Spinal cord (tissue), 10 donors: ENCODE measurements around the gene OPALIN. TPM values are rescaled to one million over a fixed set of nuclear protein-coding genes. Genes with fewer than 3 reads are reported as not detected.

ENCODE experiments used
- DNase-seq, 6 donors: peaks; one replicate each; pipeline versions ENCODE4 v3.0.0 to v3.0.0-alpha.2; 2013 to 2015; ENCODE audit warnings: low spot score in 6 of 6, low read depth in 4 of 6
- H3K27ac ChIP-seq: one replicate; pipeline ENCODE4 v1.5.1; 2013; ENCODE audit warnings: low read depth, low read length, control low read depth
- H3K27me3 ChIP-seq: one replicate; pipeline ENCODE4 v1.6.1; 2013; ENCODE audit warnings: low read length; ENCODE audit not compliant: control insufficient read depth, insufficient read depth
- H3K36me3 ChIP-seq: one replicate; pipeline ENCODE4 v1.6.1; 2013; ENCODE audit warnings: low read length; ENCODE audit not compliant: control insufficient read depth, insufficient read depth
- H3K4me1 ChIP-seq: one replicate; pipeline ENCODE4 v1.6.1; 2013; ENCODE audit warnings: low read length; ENCODE audit not compliant: control insufficient read depth, insufficient read depth
- H3K4me3 ChIP-seq: one replicate; pipeline ENCODE4 v1.5.1; 2013; ENCODE audit warnings: low read depth, low read length, control low read depth
- H3K9me3 ChIP-seq: one replicate; pipeline ENCODE4 v1.6.1; 2013; ENCODE audit warnings: low read length; ENCODE audit not compliant: control insufficient read depth, insufficient read depth
- WGBS: methylation state at CpG from one replicate; pipeline ENCODE4 v1.1.5; 2013; ENCODE audit warnings: missing lambda C conversion rate; ENCODE audit not compliant: insufficient coverage; 5-methylcytosine and 5-hydroxymethylcytosine counted together
- polyA plus RNA-seq, 2 donors: library from polyadenylated mRNA; unstranded; fragments of 120-200 nt; gene quantifications; one replicate each; pipeline ENCODE4 v1.2.1, GENCODE V29; 2013; ENCODE audit not compliant: insufficient read length in 2 of 2
- total RNA-seq, 2 donors: library from RNA; depleted of rRNA in 1 of 2; stranded (reverse); fragments of 120-200 nt in 1 of 2; fragments of >200 nt in 1 of 2; gene quantifications; one replicate each; pipeline versions ENCODE4 v1.2.3 to v1.2.4, GENCODE V29; 2013 to 2014
- donor health status: healthy.

The OPALIN gene
- total and polyA plus RNA-seq, 4 donors, result 0.79 to 4.8 (median 0.85) TPM

DNA sequence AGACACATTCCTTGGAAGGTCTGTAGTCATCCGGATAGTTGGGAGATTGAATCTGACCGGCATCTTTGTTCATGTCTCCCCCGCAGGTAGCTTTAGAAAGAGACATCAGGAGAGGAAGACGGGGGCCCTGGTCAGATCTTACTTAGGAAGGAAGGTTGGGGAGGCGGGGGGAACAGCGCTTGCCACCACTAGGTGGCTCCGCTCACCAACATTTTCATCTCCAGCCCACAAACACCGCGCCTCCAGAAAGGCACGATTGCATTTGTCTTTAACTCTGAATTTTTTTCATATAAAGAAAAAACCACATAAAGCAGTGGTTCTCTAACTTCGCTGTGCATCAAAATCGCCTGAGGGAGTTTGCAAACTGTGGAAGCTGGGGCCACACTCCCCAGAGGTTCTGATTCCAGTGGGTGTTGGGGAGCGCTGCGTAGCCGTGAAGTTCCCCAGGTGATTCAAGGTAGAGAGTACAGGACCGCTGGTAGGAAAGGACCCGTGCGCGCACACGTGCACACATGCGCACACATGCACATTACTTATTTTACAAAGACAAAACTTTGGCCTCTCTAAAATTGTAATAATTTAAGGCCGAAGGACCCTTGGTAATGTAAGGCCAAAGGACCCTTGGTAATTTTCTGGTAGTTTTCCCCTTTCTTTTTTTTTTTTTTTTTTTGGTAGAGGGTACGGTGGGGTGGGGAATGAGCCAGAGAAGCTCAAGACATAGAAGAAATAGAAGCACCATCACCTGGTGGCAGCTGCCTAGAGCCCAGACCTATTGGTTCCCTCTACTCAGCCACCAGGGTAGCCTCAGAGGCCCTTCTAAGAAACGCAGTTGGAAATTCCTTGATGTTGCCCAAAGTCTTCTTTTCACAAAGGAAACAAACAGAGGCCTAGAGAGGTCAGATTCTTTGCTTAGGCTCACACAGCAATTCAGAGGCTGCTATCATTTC lies 37.4 kb upstream of the OPALIN start:
- DNase-seq, result peak in 5 of 6 donors; percentile 63 to 95 (median 64)
- WGBS, result 21% methylated on average over 9 of the region's 24 CpGs
- Histone ChIP-seq H3K36me3 (no peaks in the 10 kb centered on the region), H3K27ac (no peak overlapping the region), H3K4me1 (peaks cover 17% of the 10 kb centered on the region), H3K27me3 (peaks cover 12% of the 10 kb centered on the region), H3K9me3 (no peaks in the 10 kb centered on the region), H3K4me3 (no peak overlapping the region)

DNA sequence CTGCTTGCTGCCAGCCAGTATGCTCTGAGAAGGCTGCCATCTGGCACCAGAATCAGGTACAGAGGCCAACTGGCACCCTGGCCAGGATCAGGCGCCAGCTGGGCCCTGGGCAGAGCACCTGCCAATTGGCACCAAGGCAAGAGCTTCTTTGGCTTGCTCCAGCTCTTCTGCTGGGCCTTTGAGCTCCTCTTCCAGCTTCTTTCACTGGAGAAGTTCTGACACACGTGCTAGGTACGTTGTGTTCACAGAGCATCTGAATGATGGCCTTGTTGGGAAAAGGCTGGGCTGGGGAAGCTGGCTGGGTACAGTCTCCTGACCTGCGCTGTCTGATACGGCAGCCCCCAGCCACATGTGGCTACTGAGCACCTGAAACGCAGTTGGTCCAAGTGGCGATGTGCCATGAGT lies 31.7 kb upstream of the OPALIN start:
- peak in 4 of 6 donors; percentile 53 to 97 (median 66) for DNase-seq
- H3K36me3 ChIP-seq, result no peaks in the 10 kb centered on the region
- no peaks in the 10 kb centered on the region for H3K9me3 ChIP-seq
- H3K4me3 ChIP-seq, result no peak overlapping the region
- H3K4me1 ChIP-seq, result peaks cover 19% of the 10 kb centered on the region
- H3K27ac ChIP-seq, result no peak overlapping the region
- H3K27me3 ChIP-seq, result no peaks in the 10 kb centered on the region
- WGBS, result 37% methylated on average over 5 of the region's 7 CpGs

DNA sequence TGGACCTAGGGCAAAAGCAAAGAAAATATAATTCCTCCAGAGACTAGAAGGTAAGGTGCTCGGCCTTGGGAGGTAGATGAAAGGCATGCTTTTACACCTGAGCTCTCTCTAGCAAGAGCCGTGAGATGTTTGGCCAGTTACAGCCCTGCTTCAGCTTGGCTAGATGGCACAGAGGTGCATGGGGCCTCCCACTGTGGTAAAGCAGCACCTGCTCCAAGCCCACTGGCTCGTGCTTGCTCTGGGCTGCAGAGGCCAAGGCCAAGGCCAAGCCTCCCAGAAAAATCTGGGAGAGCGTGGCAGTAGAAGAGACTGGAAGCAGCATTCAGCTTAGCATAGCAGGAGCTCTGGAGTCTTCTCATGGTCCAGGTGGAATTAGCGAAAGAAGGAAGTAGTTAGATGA lies 31.0 kb upstream of the OPALIN start:
- no peak overlapping the region for H3K27ac ChIP-seq
- no peak overlapping the region for H3K4me3 ChIP-seq
- no peak for DNase-seq
- no peaks in the 10 kb centered on the region for H3K27me3 ChIP-seq
- peaks cover 19% of the 10 kb centered on the region for H3K4me1 ChIP-seq
- 79% methylated on average over 5 of the region's 5 CpGs for WGBS
- no peaks in the 10 kb centered on the region for H3K9me3 ChIP-seq
- H3K36me3 ChIP-seq, result peaks cover under 1% of the 10 kb centered on the region

DNA sequence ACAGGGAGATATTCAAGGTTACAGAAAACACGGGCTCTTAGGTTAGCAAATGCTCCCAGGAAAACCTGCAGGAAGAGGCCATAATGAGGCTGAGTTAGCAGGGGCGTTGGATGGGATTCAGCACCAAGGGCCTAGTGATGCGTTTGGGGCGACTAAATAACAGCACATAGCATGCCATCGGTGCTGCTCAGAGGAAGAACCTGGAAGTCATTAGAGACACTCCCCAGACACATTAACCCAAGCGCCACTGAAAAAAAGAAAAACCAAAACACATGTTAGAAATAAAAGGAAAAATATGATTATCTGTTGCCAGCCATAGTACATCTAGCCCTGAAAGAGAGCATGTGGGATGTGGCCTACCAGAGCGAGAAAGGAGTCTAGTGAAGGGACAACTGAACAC lies 28.8 kb upstream of the OPALIN start:
- Histone ChIP-seq H3K27ac (no peak overlapping the region), H3K4me3 (no peak overlapping the region), H3K36me3 (peaks cover 6% of the 10 kb centered on the region), H3K27me3 (no peaks in the 10 kb centered on the region), H3K9me3 (no peaks in the 10 kb centered on the region), H3K4me1 (peaks cover 19% of the 10 kb centered on the region)
- no peak for DNase-seq
- 86% methylated on average over 3 of the region's 7 CpGs for WGBS

DNA sequence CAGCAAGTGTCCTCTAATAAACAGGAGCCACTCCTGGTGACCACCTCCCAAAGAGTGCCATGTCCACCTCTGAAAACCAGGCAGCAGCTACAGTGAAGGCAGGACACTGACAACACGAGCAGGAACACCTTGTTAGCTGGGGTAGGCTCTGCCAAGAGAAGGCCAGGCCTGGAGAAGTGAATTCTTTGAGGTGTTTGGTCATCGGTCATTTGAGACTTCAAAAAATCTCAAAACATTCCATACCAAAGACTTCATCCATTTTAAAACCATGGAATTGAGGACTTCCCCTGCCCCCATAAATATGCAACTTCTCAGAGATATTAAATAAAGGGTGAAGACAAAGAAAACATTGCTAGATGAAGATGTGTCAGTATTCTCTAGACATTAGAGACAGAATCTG lies 28.4 kb upstream of the OPALIN start:
- Histone ChIP-seq H3K36me3 (peaks cover 6% of the 10 kb centered on the region), H3K9me3 (no peaks in the 10 kb centered on the region), H3K27me3 (no peaks in the 10 kb centered on the region), H3K27ac (no peak overlapping the region), H3K4me3 (no peak overlapping the region), H3K4me1 (peaks cover 19% of the 10 kb centered on the region)
- no peak for DNase-seq
- WGBS, result 100% methylated on average over 1 of the region's 2 CpGs

DNA sequence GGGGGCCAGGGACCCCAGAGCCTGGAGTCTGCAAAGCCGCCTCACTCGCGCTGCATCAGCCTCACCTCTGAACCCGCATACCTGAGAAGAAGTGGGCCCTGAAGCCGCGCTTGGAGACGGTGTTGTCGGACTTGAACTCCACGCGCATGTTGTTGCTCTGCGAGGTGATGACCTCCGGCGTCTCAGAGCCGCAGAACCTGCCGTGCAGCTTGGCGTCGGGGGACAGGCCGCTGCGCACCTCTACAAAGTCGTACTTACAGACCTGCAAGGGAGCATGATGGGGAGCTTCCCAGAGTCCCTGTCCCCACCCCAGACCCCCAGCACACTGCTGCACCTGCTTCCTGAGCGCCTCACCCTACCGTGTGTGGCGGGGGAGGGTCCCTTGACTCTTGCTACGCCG lies 25.7 kb upstream of the OPALIN start:
- DNase-seq, result no peak
- 71% methylated on average over 25 of the region's 25 CpGs for WGBS

DNA sequence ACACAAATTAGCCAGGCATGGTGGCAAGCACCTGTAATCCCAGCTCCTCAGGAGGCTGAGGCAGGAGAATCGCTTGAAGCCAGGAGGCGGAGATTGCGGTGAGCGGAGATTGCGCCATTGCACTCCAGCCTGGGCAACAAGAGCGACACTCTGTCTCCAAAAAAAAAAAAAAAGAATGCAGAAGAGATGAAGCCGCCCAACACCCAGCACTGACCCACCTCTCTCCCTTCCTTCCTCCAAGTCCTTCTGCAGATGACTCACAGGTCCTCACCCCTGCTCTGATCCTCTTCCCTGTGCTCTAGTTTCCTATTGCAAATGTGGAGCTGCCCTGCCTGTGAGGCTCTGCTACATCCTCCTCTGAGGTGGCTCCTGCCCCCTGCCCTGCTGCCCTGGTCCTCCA lies 22.0 kb upstream of the OPALIN start:
- Histone ChIP-seq H3K4me1 (peaks cover 13% of the 10 kb centered on the region), H3K27ac (no peak overlapping the region), H3K4me3 (no peak overlapping the region), H3K36me3 (peaks cover 6% of the 10 kb centered on the region), H3K27me3 (no peaks in the 10 kb centered on the region), H3K9me3 (no peaks in the 10 kb centered on the region)
- WGBS, result 100% methylated on average over 5 of the region's 7 CpGs
- DNase-seq, result no peak

More for the DNA sequence above, 25.7 kb upstream of the OPALIN start:
- Histone ChIP-seq H3K4me1 (peaks cover 3% of the 10 kb centered on the region), H3K36me3 (peaks cover 6% of the 10 kb centered on the region), H3K27me3 (no peaks in the 10 kb centered on the region), H3K9me3 (no peaks in the 10 kb centered on the region), H3K27ac (no peak overlapping the region), H3K4me3 (no peak overlapping the region)

DNA sequence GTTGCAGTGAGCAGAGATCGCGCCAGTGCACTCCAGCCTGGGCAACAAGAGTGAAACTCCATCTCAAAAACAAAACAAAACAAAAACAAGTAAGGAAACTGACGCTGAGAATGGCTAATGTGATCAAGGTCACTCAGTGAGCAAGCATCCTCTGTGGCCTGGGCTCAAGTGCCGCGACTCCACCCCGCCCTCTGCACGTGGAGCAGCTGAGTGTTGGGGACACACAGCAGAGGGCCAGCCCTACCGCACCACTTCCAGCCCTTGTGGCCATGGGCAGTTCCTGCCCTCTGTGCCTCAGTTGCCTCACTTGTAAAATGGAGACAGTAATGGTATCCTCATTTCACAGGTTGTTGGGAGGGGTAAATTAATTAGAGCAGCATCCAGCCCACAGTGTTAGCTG lies 21.0 kb upstream of the OPALIN start:
- peaks cover 22% of the 10 kb centered on the region for H3K4me1 ChIP-seq
- H3K27ac ChIP-seq, result no peak overlapping the region
- no peak overlapping the region for H3K4me3 ChIP-seq
- H3K36me3 ChIP-seq, result peaks cover 5% of the 10 kb centered on the region
- no peaks in the 10 kb centered on the region for H3K27me3 ChIP-seq
- no peak for DNase-seq
- 88% methylated on average over 6 of the region's 8 CpGs for WGBS
- no peaks in the 10 kb centered on the region for H3K9me3 ChIP-seq

DNA sequence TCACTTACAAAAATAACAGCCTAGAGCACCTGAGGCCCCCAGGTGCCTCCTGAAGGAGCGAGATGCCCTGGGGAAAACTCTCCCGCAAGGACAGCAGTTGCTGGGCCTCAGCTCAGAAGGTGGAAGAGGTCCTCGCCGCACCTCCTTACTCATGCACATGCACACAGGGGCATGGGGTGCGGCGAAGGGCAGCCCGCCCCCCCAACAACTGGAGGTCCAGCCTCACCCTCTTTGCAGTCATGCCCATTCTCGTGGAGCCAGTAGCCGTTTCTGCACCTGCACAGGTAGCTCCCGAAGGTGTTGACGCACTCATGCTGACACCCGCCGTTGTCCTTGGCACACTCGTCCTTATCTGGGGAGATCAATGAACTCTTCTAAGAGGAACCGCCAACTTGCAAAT lies 19.9 kb upstream of the OPALIN start:
- no peak overlapping the region for H3K4me3 ChIP-seq
- H3K9me3 ChIP-seq, result no peaks in the 10 kb centered on the region
- H3K36me3 ChIP-seq, result no peaks in the 10 kb centered on the region
- peaks cover 28% of the 10 kb centered on the region for H3K4me1 ChIP-seq
- no peaks in the 10 kb centered on the region for H3K27me3 ChIP-seq
- no peak overlapping the region for H3K27ac ChIP-seq
- DNase-seq, result no peak
- WGBS, result 95% methylated on average over 14 of the region's 15 CpGs

DNA sequence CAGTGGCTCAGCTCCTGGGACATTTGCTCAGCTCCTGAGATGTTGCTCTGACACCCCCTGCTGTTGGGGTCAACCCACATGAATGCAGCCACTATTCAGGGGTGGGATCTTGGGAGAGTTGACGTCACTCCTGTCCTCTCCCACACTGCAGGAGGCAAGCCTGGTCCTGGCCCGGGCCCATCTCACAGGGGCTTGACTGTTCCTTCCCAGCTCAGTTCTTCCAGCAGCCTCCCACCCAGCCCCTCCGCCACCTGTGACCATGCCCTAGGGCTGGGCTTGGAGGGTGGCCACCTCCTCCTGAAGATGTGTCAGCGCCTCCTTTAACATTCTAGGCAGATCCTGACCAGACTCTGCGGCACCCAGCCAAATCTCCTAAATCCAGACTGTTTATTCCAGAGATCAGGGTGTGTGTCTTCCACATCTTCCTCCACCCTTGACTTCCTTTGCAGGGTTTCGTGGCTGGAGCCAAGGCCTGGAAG lies 19.1 kb upstream of the OPALIN start:
- Histone ChIP-seq H3K27me3 (no peaks in the 10 kb centered on the region), H3K27ac (no peak overlapping the region), H3K36me3 (no peaks in the 10 kb centered on the region), H3K4me3 (no peak overlapping the region), H3K4me1 (peaks cover 28% of the 10 kb centered on the region), H3K9me3 (no peaks in the 10 kb centered on the region)
- 58% methylated on average over 4 of the region's 6 CpGs for WGBS
- peak in 1 of 6 donors; percentile 39 for DNase-seq
